ENCODE measurements around the gene CDKL2. TPM values are rescaled to one million over a fixed set of nuclear protein-coding genes. Genes with fewer than 3 reads are reported as not detected.

The CDKL2 gene
- total and polyA plus RNA-seq, 9 of the 15 experiments (the other 6 are each of a cell fraction or from before 2014, with no cell fraction given): 0.01 to 0.16 TPM; not detected in 7

GRCh38 chr4:75672461-75673026 is 42.2 kb upstream of the CDKL2 start (continued):
- TF ChIP-seq CTBP1 (IDR thresholded peaks at IDR 0.05; ENCODE audit: borderline replicate concordance) (no peak; the same call in 1 of the 2 replicates), JUN (IDR thresholded peaks at IDR 0.05; ENCODE audit: borderline replicate concordance, low read depth, low read length) (no peak), JUN (CRISPR knock-in tag; IDR thresholded peaks at IDR 0.05; ENCODE audit: borderline replicate concordance) (peak; percentile 83; the same call in 1 of the 2 replicates), STAT5A (IDR thresholded peaks at IDR 0.05; ENCODE audit: borderline replicate concordance, low read length) (no peak), ZNF143 (CRISPR knock-in tag; IDR thresholded peaks at IDR 0.05) (no peak), CHAMP1 (IDR thresholded peaks at IDR 0.05) (no peak), ZNF121 (CRISPR knock-in tag; conservative IDR thresholded peaks at IDR 0.05) (no peak), RERE (CRISPR knock-in tag; IDR thresholded peaks at IDR 0.05; ENCODE audit: borderline replicate concordance) (no peak), SOX6 (IDR thresholded peaks at IDR 0.05) (no peak), SMARCB1 (IDR thresholded peaks at IDR 0.05; ENCODE audit: insufficient read length, low read depth) (no peak), CREB1 (IDR thresholded peaks at IDR 0.05) (peak; percentile 49; the same call in 1 of the 2 replicates), CREB1 (CRISPR knock-in tag; IDR thresholded peaks at IDR 0.05) (peak; percentile 51; the same call in 1 of the 2 replicates), ZNF589 (CRISPR knock-in tag; IDR thresholded peaks at IDR 0.05; ENCODE audit: low read depth) (no peak), CBX3 (IDR thresholded peaks at IDR 0.05; ENCODE audit: borderline replicate concordance in 1 of 2, low read length in 2 of 2) (peak in 1 of 2 experiments; percentile 10; a peak in 1 of 3 replicates), U2AF2 (optimal IDR thresholded peaks at IDR 0.05; ENCODE audit: low read depth, low read length) (no peak), CCNT2 (IDR thresholded peaks at IDR 0.05; ENCODE audit: borderline replicate concordance, extremely low read depth, insufficient read length, low read depth, low read length) (no peak)
- TF ChIP-seq, protein P1, sequence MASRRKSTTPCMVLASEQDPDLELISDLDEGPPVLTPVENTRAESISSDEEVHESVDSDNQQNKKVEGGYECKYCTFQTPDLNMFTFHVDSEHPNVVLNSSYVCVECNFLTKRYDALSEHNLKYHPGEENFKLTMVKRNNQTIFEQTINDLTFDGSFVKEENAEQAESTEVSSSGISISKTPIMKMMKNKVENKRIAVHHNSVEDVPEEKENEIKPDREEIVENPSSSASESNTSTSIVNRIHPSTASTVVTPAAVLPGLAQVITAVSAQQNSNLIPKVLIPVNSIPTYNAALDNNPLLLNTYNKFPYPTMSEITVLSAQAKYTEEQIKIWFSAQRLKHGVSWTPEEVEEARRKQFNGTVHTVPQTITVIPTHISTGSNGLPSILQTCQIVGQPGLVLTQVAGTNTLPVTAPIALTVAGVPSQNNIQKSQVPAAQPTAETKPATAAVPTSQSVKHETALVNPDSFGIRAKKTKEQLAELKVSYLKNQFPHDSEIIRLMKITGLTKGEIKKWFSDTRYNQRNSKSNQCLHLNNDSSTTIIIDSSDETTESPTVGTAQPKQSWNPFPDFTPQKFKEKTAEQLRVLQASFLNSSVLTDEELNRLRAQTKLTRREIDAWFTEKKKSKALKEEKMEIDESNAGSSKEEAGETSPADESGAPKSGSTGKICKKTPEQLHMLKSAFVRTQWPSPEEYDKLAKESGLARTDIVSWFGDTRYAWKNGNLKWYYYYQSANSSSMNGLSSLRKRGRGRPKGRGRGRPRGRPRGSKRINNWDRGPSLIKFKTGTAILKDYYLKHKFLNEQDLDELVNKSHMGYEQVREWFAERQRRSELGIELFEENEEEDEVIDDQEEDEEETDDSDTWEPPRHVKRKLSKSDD (conservative IDR thresholded peaks at IDR 0.05; ENCODE audit: low read length): no peak

Measured in K562 (cell line).